GM23248 (cell line): ENCODE results near the gene FRY.

Experiments used
- EZH2 ChIP-seq: fragments of 200-600 bp; sonication (generic); IDR thresholded peaks from 2 replicates; pipeline ENCODE4 v1.6.1; 2018; ENCODE audit warnings: antibody characterized with exemption, mild to moderate bottlenecking; ENCODE audit not compliant: insufficient read depth, poor library complexity, severe bottlenecking
- EZH2phosphoT487 ChIP-seq: fragments of 200-600 bp; sonication (generic); IDR thresholded peaks from 2 replicates; pipeline ENCODE4 v1.6.1; 2018; ENCODE audit warnings: antibody characterized with exemption, moderate library complexity, mild to moderate bottlenecking, low read depth; ENCODE audit not compliant: insufficient read depth

GRCh38 chr13:32211813-32212212 is 180.2 kb downstream of the FRY start:
- TF ChIP-seq EZH2 (no peak), EZH2phosphoT487 (no peak)
